ENCODE data around the gene C1GALT1C1L.

DNA sequence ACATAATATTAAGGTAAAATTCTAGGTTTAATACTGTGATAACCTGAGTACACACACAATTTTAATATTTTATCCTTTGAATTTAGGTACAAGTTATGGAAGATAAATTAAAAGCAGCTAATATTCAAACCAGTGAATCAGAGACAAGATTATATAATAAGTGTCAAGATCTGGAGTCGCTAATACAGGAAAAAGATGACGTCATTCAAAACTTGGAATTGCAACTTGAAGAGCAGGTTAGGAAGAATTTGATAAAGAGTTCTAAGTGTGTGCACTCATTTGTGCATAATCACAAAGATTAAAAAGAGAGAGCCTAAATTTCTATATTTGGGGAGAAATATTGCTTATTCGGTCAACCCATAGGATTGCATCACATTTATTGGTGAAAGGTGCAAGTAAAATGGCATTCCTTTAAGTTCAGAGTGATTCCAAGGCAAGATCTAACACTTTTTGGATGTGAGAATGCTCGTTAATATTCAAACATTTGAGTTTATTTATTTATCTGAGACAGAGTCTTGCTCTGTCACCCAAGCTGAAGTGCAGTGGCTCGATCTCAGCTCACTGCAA, 16.3 kb upstream of the C1GALT1C1L start:
- TF ChIP-seq, protein P1, sequence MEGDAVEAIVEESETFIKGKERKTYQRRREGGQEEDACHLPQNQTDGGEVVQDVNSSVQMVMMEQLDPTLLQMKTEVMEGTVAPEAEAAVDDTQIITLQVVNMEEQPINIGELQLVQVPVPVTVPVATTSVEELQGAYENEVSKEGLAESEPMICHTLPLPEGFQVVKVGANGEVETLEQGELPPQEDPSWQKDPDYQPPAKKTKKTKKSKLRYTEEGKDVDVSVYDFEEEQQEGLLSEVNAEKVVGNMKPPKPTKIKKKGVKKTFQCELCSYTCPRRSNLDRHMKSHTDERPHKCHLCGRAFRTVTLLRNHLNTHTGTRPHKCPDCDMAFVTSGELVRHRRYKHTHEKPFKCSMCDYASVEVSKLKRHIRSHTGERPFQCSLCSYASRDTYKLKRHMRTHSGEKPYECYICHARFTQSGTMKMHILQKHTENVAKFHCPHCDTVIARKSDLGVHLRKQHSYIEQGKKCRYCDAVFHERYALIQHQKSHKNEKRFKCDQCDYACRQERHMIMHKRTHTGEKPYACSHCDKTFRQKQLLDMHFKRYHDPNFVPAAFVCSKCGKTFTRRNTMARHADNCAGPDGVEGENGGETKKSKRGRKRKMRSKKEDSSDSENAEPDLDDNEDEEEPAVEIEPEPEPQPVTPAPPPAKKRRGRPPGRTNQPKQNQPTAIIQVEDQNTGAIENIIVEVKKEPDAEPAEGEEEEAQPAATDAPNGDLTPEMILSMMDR (conservative IDR thresholded peaks at IDR 0.05): no peak
- no peak for TF ChIP-seq ZFX (IDR thresholded peaks at IDR 0.05)

Data from C4-2B (cell line).